Stimulated activated CD4-positive, alpha-beta T cell treated with anti-CD3 and anti-CD28 coated beads, Interleukin-12 subunit alpha, Interleukin-12 subunit beta, amount 100 ng/mL, for 4 hours (primary cell): Measurements from ENCODE around the gene PERCC1.
"Not testable (repeated sequence)": the region's sequence is repeated elsewhere in the genome, so short reads cannot be mapped to it uniquely, and the experiment has no call there.

Experiments used
- DNase-seq: peaks from one replicate; pipeline ENCODE4 v3.0.0-alpha.2; 2020

The PERCC1 gene

DNA sequence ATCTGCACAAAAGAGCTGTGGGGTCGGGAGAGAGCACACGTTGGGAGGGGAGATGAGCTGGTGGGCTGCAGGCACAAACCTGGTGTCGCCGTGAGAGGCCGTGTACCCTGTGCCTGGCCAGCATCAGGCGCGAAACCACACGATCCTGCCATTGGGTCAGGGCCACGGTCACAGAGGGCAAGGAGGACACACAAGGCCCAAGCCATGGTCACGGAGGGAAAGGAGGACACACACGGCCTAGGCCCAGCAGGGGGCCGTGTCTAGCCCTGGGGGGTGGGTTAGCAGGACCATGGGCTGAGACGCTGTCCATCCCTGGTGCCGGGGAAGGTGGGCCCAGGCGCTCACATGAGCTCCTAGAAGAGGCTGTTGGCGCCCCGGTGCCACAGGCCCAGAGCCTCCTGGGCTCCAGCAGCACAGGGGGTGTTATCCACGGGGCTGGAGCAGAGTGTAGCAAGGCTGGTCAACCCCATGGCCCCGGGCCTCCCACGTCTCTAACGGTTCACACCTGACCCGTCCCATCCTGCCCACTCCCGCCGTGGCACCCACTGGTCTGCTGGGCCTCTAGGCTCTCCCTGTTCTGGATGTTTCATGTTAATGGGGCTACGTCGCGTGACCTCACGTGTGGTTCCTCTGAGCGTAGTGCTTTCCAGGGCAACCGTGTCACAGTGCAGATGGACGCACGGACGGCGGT is 21.0 kb downstream of the PERCC1 start:
- DNase-seq, result no peak

DNA sequence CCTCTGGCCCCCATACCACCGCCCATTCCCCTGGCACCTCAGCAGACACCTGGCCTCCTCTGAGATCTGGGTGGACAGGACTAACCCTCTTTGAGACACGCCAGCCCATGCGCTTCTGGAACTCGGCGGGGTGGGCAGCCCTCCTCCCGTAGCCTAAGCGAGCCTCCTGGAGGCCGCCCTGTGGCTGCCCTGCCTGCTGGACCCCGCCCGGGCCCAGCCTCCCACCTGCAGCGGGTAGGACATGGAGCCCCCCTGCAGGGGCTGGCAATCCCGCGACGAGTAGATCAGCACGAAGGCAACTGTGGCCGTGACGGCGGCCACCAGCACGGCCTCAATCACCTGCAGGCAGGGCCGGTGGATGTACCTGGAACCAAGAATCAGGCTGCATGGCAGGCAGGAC is 21.7 kb downstream of the PERCC1 start:
- DNase-seq, result no peak

DNA sequence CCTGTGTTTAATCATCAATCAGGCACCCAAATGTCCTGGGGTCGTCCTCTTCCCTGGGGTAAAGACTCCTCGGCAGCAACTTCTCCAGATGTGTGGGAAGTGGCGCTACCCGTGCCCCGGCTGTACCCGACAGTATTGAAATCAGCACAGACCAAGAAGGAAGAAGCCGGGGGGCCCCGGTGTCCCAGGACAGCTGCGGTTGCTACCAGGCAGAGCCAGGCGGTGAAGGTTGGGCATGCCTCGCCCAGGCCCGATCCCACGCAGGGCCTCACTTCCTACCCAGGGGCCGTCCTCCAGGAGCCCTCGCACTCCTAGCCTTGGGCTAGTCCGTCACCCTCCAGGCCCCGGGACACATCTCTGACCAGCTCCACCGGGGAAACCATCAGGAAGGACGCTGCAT is 22.4 kb downstream of the PERCC1 start:
- DNase-seq, result no peak

DNA sequence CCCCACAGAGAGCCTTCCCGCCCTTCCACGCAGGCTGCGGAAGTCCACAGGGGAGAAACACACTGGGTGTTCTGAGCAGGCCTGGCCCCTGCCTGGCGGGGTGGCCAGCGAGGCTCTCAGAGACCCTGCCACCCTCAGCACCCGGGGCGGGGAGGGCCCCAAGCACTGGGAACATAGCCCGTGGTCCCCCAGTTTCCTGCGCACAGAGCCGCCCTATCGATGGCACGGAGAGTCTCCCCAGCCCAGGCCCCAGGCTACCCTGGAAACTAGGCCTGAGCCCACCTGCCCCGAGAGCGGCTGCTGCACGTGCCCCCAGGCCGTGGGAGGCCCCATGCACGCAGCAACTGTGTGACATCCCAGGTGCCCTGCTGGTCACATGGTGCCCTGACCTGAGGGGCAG is 23.7 kb downstream of the PERCC1 start:
- DNase-seq, result no peak

DNA sequence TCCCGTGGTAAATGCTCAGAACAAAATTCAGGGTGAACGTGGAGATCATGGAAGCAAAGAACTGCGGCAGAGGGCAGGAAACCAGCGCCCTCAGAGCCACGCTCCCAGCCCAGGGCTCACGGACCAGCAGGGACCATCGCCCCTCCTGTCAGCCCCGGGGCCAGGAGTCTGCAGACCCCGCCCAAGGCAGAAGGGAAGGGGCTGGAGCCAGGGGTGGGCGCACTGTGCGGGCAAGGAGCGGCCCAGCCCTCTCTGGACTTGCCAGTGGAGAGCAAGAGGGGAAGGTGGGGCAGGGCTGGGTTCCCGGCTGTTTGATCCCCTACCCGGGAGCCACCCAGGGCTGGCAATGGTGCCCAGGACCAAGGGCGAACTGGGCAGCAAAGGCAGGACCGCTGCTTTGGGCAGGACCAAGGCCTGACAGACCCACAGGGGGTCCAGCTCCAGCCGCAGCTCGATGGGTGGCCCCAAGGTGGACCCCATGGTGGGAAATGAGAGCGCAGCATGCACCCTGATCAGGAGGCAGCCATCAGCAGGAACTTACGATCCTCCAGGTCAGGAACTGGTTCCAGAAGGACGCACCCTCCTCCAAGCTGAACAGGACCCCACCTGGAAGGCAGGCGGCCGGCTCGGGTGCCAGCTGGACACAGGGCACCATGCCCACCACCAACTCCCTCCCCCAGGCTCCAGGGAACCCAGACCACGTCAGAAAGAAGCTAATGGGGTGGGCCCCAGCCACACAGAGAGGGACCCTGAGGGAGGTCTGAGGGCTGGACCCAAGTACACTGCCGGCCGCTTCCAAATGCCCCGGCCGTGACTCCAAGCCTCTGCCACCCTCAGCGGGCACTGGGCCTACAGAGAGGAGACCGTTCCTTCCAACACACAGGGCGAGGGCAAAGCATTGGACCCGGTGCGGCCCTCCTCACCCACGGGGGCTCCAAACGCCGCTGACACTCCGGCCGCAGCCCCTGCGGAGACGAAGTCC is 24.6 kb downstream of the PERCC1 start:
- no peak for DNase-seq

DNA sequence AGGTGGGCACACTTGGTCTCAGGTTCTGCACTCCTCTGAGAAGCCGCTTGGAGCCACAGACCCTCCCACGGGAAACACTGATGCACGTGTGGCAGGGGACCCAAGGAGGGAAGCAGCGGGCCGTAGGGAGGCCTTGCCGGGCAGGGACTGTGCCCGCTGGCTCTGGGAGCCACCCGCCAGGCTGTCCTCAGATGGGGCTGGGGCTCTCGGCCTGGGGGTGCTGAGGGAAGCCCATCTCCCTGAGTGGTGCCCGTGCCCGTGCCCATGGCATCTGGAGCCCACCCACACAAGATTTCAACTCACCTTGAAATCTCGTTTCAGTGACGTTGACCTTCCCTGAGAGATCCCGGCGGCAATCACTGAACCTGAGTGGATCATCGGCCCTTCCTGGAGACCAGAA is 26.1 kb downstream of the PERCC1 start:
- DNase-seq, result no peak

DNA sequence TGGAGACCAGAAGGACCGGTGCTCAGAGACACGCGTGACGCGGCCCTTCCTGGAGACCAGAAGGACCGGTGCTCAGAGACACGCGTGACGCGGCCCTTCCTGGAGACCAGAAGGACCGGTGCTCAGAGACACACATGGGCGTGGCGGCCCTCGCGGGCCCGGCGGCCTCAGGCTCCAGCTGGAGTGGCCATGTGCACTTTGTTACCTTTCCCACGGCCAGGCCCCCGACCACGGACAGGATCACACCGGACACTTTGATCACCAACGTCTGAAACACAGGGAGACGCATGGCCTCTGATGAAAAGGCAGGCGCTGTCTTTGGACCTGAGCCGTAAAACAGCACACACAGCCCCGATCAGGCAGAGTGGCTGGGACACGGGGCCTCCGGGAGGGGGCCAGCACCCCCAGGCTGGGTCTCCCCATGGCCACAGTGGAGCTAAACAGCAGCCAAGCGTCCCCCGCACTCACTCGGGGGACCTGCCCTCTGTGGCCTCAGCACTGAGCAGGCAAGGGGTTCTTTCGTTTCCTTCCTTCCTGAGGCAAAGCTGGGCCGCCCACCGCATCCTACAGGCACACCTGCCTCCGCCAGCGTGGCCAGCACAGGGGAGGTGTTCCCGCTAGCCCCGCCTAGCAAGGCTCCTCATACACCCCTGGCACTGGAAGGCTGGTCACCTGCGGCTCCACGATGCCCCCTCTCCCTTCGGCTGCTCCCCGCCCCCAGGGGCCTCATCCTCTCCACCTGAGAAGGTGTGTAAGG is 26.8 kb downstream of the PERCC1 start:
- no peak for DNase-seq

DNA sequence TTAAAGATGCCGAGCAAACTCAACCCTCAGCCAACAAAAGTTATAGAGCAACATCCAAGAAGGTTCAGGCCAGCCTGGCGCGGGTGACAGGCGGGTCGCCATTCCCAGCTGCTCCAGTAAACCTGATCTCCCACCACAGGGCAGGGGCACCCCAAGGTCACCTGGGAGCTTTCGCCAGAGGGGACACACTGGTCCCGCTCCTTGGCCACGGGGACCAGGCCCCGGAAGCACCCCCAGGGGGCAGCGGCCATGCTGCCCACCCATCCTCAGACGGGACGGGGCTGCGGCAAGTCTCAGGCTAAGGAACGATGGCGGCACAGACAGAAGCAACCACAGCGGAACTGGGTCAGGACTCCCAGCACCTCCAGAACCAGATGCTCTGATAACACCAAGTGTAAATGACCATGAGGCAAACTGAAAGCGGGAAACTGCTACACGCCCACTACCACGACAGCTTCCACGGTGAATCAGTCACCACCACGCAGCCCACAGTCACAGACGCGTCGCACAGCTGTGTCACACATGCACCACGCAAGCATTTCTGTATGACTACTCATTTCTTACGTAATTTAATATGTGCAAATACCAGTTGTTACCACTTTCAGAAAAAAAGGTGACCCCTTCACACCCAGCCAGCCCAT is 27.6 kb downstream of the PERCC1 start:
- DNase-seq, result no peak

DNA sequence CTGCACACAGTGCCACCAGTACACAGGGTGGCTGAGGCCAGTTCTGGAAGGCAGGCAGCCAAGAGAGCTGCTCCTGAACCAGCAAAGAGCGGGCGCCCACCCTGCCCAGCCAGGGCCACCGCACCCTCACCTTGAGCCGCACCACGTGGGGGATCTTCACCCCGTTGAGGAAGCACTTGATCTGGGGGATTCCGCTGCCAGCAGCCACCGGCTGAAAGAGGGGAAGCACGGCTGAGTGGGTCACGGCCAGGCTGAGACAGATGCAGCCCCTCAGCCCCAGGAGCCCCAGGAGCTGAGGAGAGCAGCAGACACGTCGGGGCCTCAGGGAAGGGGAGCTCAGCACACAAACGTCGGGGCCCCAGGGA is 28.1 kb downstream of the PERCC1 start:
- no peak for DNase-seq

DNA sequence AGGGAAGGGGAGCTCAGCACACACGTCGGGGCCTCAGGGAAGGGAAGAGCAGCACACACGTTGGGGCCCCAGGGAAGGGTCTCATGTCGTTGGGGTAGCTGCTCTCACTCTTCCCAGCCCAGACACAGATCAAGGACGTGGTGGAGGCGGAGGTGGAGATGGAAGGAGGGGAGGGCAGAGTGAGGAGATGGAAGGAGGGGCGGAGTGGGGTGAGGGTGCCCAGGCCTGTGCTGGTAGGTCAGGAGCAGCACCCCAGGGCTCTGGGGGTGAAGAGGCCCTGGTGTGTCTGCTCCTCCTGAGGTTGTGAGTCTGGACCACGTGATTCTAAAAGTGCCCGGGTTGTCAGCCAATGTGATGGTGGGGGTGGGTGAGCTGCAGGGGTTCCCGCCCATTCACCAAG is 29.1 kb downstream of the PERCC1 start:
- DNase-seq, result no peak

DNA sequence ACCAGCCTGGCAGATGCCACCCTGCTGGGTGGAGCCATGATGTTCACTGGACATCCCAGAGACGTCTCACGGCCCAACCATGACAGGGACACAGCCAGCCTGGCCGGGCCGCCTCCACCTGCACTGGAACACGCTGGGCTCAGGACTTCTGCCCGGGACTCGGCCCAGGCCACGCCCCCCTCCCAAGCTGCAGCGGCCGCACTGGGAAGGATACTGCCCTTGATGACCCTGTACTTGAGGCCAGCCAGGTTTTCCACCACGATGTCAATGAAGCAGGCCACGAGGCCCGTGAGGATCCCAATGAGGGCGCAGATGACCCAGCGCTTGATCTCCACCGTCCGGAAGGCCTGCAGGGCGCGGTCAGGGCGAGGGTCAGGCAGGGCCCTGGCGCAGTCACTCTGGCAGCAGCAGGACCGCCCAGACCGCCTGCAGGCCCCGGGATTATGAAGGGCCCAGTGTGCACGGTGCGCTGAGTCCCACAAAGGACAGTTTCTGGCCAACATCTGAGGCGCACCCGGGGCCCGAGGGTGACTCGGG is 29.8 kb downstream of the PERCC1 start:
- DNase-seq, result no peak

DNA sequence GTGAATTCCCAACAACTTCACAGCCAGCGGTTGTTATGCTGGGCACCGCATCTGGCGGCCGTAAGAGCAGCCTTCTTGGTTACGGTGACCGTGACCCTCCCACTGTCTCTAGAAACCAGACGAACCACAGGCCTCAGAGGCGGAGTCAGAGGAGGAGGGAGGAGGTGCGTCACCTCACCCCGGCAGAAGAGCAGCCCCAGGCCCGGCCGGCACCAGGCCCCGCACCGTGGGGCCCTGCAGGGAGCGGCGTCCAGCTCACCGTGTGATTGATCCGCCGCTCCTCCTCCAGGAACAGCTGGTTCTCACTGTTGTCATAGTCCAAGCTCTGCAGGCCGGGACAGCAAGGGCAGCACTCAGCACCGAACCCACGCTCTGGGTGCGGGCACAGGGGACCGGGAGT is 30.3 kb downstream of the PERCC1 start:
- DNase-seq, result no peak

DNA sequence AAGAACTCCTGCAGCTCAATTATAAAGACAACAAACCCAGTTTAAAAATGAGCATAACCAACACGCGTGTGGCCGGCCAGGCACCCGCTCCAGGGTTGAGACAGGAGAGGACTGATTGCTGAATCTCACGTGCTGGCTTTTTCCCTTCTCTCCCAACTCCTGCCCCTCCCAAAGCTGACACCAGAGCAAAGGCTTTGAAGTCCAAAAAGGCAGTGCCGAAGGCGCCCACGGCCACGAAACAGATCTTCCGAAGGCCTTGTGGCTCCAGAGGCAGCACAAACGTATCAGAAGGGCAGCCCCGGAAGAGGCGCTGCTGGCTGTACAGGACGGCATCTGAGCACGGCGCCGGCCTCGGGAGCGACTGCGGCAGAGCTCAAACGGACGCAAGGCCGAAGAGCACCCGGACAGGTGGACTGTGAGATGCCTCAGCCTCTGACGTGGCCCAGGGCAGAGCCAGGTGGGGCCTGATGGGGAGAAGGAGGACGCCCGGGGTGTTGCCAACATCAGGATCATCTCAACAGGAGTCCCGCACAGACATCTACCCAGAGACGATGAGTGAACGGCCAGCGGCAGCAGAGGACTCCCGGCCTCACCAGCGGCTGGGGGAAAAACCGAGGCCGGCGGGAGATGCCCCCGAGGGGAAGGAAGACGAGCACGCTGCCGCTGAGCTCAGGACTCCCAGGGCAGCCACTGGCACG is 33.5 kb downstream of the PERCC1 start:
- no peak for DNase-seq

DNA sequence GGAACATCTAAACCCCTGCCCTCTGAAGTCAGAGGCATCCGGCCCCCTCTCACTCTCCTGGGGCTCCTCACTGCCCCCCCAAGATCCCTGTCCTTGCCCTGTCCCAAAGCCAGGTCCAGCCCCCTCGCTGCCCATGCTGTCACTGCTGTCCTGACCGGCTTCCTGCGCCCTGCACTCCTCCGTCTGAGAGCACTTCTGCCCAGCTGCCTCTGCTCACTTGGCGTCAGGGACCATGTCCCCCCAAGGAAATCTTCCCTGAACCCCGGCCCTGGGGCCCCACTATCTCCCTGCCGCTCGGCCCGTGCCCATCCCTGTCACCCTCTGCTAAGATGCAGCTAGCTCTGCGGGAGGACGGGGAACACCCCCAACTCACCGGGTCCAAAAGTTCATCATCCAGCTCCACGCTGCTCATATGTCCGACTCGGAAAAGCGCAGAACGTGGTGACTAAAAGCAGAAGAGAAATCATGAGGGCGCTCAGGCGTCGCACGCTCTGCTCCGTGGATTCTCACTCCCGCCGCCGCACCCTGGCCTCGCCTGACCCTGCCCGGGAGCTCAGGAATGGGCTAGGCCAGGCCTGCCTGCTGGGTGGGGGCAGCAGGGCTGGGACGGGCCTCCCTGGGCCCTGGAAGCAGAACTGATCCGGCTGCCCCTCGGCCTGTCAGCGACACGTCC is 34.2 kb downstream of the PERCC1 start:
- DNase-seq, result no peak

DNA sequence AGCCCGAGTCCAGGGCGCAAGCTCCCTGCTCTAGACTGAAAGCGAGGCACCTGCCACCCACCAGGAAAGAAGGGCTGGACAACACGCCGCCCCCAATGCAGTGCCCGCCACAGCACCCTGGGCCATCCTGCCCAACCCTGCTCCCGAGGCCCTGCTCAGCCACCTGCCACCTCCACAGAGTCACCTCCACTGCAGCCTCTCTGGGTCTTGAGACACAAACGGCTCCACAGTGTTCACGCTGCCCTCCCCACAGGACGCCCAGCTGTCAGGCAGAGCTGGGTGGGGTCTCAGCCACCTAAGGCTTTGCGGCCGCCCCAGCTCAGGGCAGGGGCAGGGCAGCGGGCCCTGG is 34.7 kb downstream of the PERCC1 start:
- no peak for DNase-seq

DNA sequence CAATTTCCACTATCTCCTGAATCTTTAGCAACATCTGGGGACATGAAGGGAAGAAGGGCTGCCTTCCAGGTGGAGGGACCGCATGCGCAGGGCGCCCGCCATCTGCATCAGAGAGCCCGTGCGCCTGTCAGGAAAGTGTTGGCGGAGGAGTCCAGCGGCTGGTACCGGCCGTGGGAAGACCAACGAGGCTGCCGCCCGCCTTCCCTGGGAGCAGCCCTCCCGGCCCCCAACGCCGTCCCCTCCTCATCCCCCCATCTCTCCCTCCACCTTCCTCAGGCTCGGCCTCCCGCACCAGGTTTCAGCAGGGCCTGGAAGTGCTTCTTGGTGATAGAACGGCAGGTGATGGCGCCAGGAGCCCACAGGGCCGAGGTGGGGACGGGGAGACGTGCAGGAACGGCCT is 35.2 kb downstream of the PERCC1 start:
- no peak for DNase-seq

DNA sequence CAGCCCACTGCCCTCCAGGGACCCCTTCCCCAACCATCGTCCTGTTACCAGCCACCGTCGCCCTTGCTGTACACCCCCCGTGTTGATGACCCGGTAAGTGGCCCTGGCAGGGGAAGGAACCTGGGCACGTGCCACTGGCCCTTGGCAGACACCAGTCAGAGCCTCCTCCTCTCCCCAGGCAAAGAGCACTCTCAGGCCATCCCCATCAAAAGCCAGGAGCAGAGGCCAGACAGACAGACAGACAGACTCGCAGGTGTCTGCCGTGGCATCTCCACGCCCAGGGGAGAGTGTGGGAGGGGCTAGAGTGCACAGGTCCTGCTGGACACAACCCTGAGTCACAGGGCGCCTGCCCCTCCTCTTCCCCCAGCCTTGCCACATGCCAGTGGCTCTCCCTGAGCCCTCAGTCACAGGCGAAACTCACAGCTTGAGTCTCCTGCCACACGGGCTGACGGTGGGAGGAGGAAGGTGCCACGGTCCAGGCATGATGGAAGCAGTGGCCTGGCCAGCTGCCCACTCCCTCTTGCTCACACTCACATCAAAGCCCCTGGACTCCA is 36.2 kb downstream of the PERCC1 start:
- DNase-seq, result no peak

DNA sequence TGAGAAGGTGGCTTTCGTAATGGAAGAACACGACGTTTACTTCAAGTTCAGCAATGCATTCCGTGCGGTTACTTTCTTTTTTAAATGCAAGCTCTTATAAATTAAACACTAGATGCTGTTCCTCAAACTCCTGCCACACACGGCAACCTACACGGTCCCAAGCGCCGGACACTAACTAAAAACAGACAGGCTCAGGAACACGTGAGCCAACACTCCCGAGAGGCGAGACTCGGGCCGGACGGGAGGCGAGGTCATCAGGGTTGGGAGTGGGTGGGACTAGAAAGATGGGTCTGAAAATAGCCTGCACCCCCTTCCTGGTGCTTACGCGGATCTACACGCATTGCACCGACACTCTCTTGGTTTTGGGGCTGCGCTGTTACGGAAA is 37.5 kb downstream of the PERCC1 start:
- no peak for DNase-seq

DNA sequence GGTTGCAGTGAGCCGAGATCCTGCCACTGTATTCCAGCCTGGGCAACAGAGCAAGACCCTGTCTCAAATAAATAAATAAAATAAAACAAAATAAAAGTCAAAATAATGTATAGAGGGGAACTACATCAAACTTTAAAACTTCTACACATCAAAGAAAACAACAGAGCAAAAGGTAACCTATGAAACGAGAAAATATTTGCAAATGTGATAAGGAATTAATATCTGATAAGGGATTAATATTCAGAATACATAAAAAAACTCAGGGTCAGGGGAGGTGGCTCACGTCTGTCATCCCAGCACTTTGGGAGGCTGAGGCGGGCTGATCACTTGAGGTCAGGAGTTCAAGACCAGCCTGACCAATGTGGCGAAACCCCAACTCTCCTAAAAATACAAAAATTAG is 38.3 kb downstream of the PERCC1 start:
- not testable (repeated sequence) for DNase-seq

DNA sequence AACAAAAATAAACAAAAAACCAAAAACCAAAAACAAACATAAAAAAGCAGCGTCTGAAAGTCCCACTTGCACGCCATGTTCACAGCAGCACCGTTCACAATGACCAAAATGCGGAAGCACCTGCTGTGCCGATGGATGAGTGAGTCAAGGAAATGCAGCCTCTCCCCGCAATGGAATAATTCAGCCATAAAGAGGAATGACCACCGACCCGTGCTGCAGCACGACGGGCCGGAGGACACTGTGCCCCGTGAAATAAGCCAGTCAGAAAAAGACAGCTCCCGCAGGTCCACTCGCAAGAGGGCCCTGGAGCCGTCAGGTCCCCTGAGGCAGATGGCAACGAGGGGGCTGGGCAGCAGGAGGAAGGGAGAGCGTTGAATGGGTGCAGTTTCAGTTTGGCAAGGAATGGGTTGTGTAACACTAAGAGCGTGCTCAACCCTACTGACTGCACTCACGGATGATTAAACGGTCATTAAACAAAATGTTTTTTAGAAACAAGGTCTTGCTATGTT is 38.9 kb downstream of the PERCC1 start:
- no peak for DNase-seq
